GM12801 (cell line): ENCODE results near the gene LHFPL6.

ENCODE experiments used
- TF ChIP-seq, protein P1 (sequence below): IDR thresholded peaks from one replicate; pipeline ENCODE4 v1.5.1; 2011; ENCODE audit warnings: control low read depth; ENCODE audit not compliant: insufficient read length; ENCODE audit errors: extremely low read depth

Gene LHFPL6

DNA sequence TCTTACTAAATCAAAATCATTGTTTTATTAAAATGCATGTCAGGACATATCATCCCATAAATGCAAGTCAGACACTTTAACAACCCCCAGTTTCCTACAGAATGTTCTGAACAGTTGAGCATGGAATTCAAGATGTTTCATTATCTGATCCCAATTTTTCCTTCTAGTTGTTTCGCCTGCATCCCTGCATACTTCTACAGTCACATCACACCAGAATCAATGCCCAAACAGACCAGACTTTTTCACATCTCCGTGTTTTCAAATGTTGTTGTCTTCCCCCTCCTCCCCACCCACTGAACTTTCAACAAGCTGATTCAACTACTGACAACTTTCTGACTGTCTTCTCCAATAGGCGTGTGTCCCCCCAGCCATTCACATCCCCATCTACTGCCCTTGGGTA, 48.6 kb downstream of the LHFPL6 start:
- TF ChIP-seq, protein P1, sequence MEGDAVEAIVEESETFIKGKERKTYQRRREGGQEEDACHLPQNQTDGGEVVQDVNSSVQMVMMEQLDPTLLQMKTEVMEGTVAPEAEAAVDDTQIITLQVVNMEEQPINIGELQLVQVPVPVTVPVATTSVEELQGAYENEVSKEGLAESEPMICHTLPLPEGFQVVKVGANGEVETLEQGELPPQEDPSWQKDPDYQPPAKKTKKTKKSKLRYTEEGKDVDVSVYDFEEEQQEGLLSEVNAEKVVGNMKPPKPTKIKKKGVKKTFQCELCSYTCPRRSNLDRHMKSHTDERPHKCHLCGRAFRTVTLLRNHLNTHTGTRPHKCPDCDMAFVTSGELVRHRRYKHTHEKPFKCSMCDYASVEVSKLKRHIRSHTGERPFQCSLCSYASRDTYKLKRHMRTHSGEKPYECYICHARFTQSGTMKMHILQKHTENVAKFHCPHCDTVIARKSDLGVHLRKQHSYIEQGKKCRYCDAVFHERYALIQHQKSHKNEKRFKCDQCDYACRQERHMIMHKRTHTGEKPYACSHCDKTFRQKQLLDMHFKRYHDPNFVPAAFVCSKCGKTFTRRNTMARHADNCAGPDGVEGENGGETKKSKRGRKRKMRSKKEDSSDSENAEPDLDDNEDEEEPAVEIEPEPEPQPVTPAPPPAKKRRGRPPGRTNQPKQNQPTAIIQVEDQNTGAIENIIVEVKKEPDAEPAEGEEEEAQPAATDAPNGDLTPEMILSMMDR: no peak

DNA sequence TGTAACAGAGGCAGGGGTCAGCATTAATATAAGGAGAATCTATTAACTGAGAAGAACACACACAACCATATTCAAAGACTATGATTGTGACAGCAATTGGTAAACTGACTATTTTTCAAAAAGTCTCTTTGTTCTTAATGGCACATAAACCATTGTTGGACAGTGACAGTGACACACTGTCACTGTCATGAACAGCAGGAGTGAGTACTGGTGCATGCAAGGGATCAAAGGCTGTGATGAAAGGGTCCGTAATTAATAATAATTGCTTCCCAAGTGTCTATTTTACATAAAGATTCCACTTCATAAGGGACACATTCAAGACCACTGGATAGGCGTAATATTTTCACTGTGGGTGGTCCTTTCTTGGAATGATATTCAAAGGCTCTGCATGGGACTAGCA, 50.7 kb downstream of the LHFPL6 start:
- TF ChIP-seq, protein P1: no peak

GRCh38 chr13:39550931-39551330, 52.1 kb downstream of the LHFPL6 start:
- TF ChIP-seq, protein P1: no peak

- TF ChIP-seq, protein P1: no peak
Observed at GRCh38 chr13:39547108-39547507, 55.9 kb downstream of the LHFPL6 start.

DNA sequence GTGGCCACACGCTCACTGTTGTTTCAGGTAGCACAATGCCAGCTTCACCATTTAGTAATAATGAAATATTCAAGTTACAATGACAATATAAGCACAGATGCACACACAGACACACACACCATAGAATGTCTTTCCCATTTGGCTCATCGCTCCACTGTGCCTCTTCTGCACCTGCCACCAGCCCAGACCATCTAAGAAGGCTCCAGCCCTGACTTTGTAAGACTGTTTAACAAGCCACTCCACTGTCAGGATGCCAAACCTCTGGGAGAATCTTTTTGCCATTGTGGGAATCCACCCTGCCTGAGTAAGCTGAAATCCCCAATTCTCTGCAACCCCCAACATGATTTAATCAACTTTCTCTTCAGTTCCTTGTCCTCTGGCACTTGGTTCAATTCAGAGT, 60.6 kb downstream of the LHFPL6 start:
- TF ChIP-seq, protein P1: no peak

- TF ChIP-seq, protein P1: no peak
Observed at GRCh38 chr13:39540929-39541605, 61.9 kb downstream of the LHFPL6 start.

DNA sequence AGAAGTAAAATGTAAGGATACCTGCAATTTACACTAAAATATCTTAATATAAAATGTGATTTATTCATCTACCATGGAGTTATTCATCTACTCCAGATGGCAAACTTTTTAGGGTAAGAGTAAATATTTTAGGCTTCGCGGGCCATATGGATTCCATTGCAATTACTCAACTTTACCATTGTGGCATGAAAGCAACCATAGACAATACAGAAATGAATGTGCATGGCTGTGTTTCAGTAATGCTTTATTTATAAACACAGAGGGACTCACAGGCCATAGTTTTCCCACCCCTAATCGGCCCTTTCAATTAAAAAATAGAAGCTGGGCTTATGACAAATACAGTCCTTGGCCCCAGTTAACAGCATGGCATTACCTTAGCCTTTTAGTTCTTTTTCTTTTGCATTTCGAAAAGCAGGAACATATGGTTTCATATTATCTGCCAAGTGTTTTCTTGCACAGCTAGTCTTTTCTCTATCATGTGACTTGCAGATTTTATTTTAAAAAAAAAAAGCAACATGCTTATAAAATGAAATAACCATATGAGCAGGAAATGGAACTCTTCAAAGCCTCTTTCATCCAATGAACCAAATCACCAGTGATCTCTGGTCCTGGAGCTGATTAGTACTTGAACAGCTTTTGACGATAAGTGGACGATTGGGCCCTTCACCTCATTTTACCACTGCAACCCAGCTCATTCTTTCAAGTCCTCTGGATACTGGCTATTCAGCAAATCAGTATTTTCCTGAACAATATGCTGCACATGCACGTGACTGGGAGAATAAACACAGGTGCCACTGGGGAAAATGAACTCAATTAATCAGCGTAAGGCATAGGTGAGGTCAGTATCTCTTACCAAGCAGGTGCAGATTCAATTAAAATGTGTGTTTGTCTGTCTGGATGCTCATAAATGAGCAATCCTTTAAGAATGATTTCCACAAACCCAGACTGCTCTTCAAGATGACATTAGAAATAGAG, 63.9 kb downstream of the LHFPL6 start:
- TF ChIP-seq, protein P1: no peak
